K562 (cell line): ENCODE data around the gene PEDS1. TPM values are rescaled to one million over a fixed set of nuclear protein-coding genes. Genes with fewer than 3 reads are reported as not detected.
A peak's percentile ranks its signal among the peaks of the same experiment; 100 is the strongest.

ENCODE experiments used
- ATAC-seq: fragments of 200-7000 bp; cut with Tn5 transposase; 3 replicates; pipeline ENCODE4 v1.9.1; 2020; ENCODE audit warnings: moderate library complexity
- BruUV-seq: library from RNA; stranded (reverse); fragments of 400-500 nt; replicated peaks from 2 replicates; lab custom pipeline; 2021; lab: Mats Ljungman, UMichigan
- CTCF ChIA-PET: fragments of 300-600 bp; formaldehyde crosslinking; extraction: SDS; loops from one replicate; lab custom pipeline; 2021; ENCODE audit warnings: low intra/inter-chr PET ratio; lab: Yijun Ruan, JAX
- POLR2A ChIA-PET: fragments of 300-600, 350-650 bp; sonication (Branson Sonifier 250); formaldehyde crosslinking; extraction: SDS; loops from one replicate; lab custom pipeline; 2021; ENCODE audit warnings: antibody characterized with exemption, inconsistent platforms; lab: Yijun Ruan, JAX
- DNase-seq, 4 experiments: peaks; one replicate each; pipeline versions ENCODE4 v3.0.0 to v3.0.0-alpha.2; 2011 to 2018; ENCODE audit warnings: low spot score in 3 of 4, mixed read lengths in 3 of 4; ENCODE audit errors: extremely low read depth in 1 of 4
- FAIRE-seq: peaks from 2 replicates; lab custom pipeline; 2011; peaks lifted over from hg19 to GRCh38; lab: Jason Lieb, UNC
- H2AFZ ChIP-seq: 2 replicates; pipeline ENCODE4 v1.6.0; 2011; ENCODE audit warnings: low read depth, low read length, control low read depth, inconsistent platforms
- H3K27ac ChIP-seq: fragments of 200-600 bp; 3 replicates; pipeline ENCODE4 v1.8.0; 2011; ENCODE audit warnings: low read depth, mild to moderate bottlenecking, control low read depth, inconsistent platforms, low read length, moderate library complexity, mixed read lengths; ENCODE audit errors: extremely low read depth
- H3K27me3 ChIP-seq, 2 experiments: fragments of 300-600 bp in 1 of 2; 2 replicates in 1 of 2; 3 replicates in 1 of 2; pipeline versions ENCODE4 v1.6.0 to v1.8.0; 2011; ENCODE audit warnings: inconsistent platforms in 2 of 2, low read length in 2 of 2, mild to moderate bottlenecking in 1 of 2, mixed read lengths in 1 of 2, moderate library complexity in 1 of 2; ENCODE audit not compliant: control insufficient read depth in 2 of 2, insufficient read depth in 2 of 2
- H3K36me3 ChIP-seq: fragments of 300-600 bp; 3 replicates; pipeline ENCODE4 v1.8.0; 2011; ENCODE audit warnings: mild to moderate bottlenecking, low read length, inconsistent platforms; ENCODE audit not compliant: control insufficient read depth, insufficient read depth
- H3K4me1 ChIP-seq, 2 experiments: fragments of 200-600 bp in 1 of 2; replicated peaks in 1 of 2; 2 replicates in 1 of 2; 3 replicates in 1 of 2; pipeline versions ENCODE4 v1.5.1 to v1.8.0; 2011; ENCODE audit warnings: inconsistent platforms in 2 of 2, low read length in 2 of 2, mild to moderate bottlenecking in 1 of 2, mixed read lengths in 1 of 2, moderate library complexity in 1 of 2; ENCODE audit not compliant: control insufficient read depth in 2 of 2, insufficient read depth in 2 of 2
- H3K4me2 ChIP-seq: 2 replicates; pipeline ENCODE4 v1.6.1; 2011; ENCODE audit warnings: low read length, control low read depth, inconsistent platforms, mixed read lengths; ENCODE audit not compliant: insufficient read depth
- H3K4me3 ChIP-seq: fragments of 200-600 bp; sonication (generic), shearing (Covaris generic); 2 replicates; pipeline ENCODE4 v1.5.1; 2016; ENCODE audit warnings: control low read depth, inconsistent platforms
- H3K79me2 ChIP-seq: fragments of 200-600 bp; 3 replicates; pipeline ENCODE4 v1.8.0; 2011; ENCODE audit warnings: low read length, inconsistent platforms; ENCODE audit not compliant: control insufficient read depth, insufficient read depth
- H3K9ac ChIP-seq, 2 experiments: 2 replicates each; pipeline versions ENCODE4 v1.6.0 to v1.6.1; 2011; ENCODE audit warnings: low read depth in 2 of 2, low read length in 2 of 2, control low read depth in 1 of 2, inconsistent platforms in 1 of 2, mild to moderate bottlenecking in 1 of 2, mixed read lengths in 1 of 2; ENCODE audit not compliant: insufficient read depth in 1 of 2
- H3K9me1 ChIP-seq: one replicate; pipeline ENCODE4 v1.6.0; 2011; ENCODE audit warnings: inconsistent platforms, mild to moderate bottlenecking, low read length, moderate library complexity; ENCODE audit not compliant: control insufficient read depth, insufficient read depth
- H3K9me3 ChIP-seq: replicated peaks from 2 replicates; pipeline ENCODE4 v1.5.1; 2011; ENCODE audit warnings: low read depth, low read length, inconsistent platforms; ENCODE audit not compliant: control insufficient read depth, insufficient read depth
- H4K20me1 ChIP-seq: replicated peaks from 2 replicates; pipeline ENCODE4 v1.6.1; 2011; ENCODE audit warnings: low read length, inconsistent platforms, mixed read lengths; ENCODE audit not compliant: control insufficient read depth, insufficient read depth
- BCOR ChIP-seq: fragments of 450-650 bp; IDR thresholded peaks from 2 replicates; pipeline ENCODE4 v1.6.1; 2016
- CBX1 ChIP-seq: sonication (generic); IDR thresholded peaks from 2 replicates; pipeline ENCODE4 v1.6.1; 2016; ENCODE audit warnings: antibody characterized with exemption, low read depth, mild to moderate bottlenecking
- CBX3 ChIP-seq, 2 experiments: IDR thresholded peaks; 1 replicate in 1 of 2; 2 replicates in 1 of 2; pipeline ENCODE4 v1.6.1; 2012; ENCODE audit warnings: inconsistent platforms in 2 of 2, low read length in 2 of 2, borderline replicate concordance in 1 of 2, control low read depth in 1 of 2
- CBX5 ChIP-seq: IDR thresholded peaks from 2 replicates; pipeline ENCODE4 v1.6.1; 2014; ENCODE audit warnings: low read depth, borderline replicate concordance
- EWSR1 ChIP-seq: fragments of 450-650 bp; IDR thresholded peaks from 2 replicates; pipeline ENCODE4 v1.6.1; 2018; ENCODE audit warnings: borderline replicate concordance, mild to moderate bottlenecking, low read depth, moderate library complexity; ENCODE audit not compliant: partially characterized antibody
- HDAC2 ChIP-seq: fragments of 450-650 bp; IDR thresholded peaks from 2 replicates; pipeline ENCODE4 v1.6.1; 2016; ENCODE audit warnings: mild to moderate bottlenecking
- HLTF ChIP-seq: fragments of 450-650 bp; IDR thresholded peaks from 2 replicates; pipeline ENCODE4 v1.6.1; 2016
- HNRNPK ChIP-seq: fragments of 200-400 bp; formaldehyde crosslinking; IDR thresholded peaks from one replicate; pipeline ENCODE4 v1.6.1; 2018; ENCODE audit warnings: mild to moderate bottlenecking, low read depth, low read length; ENCODE audit not compliant: poor library complexity, severe bottlenecking
- KDM1A ChIP-seq, 2 experiments: fragments of 450-650 bp; IDR thresholded peaks; 2 replicates each; pipeline ENCODE4 v1.6.1; 2016; ENCODE audit warnings: mild to moderate bottlenecking in 2 of 2
- RBM25 ChIP-seq: fragments of 200-400 bp; formaldehyde crosslinking; IDR thresholded peaks from 2 replicates; pipeline ENCODE4 v1.6.1; 2018; ENCODE audit warnings: low read length, low read depth, moderate library complexity; ENCODE audit not compliant: severe bottlenecking
- RCOR1 ChIP-seq, 2 experiments: IDR thresholded peaks; 2 replicates each; pipeline ENCODE4 v1.6.1; 2012; ENCODE audit warnings: low read depth in 2 of 2, low read length in 2 of 2, borderline replicate concordance in 1 of 2, improper control_type of control experiment in 1 of 2
- SMARCA5 ChIP-seq: fragments of 450-650 bp; IDR thresholded peaks from 2 replicates; pipeline ENCODE4 v1.6.1; 2016
- TRIM24 ChIP-seq, 2 experiments: fragments of 450-650 bp; IDR thresholded peaks; 2 replicates each; pipeline ENCODE4 v1.6.1; 2016
- TRIM28 ChIP-seq: fragments of 450-650 bp; IDR thresholded peaks from 2 replicates; pipeline ENCODE4 v1.6.1; 2017
- ZNF12 ChIP-seq: sonication (generic); formaldehyde crosslinking; IDR thresholded peaks from 2 replicates; pipeline ENCODE4 v1.4.0; 2020; ENCODE audit warnings: mild to moderate bottlenecking, missing genetic modification reagents
- WGBS: fragments of 100-300 bp; shearing (Covaris generic); methylation state at CpG from one replicate; pipeline ENCODE4 v1.1.6; 2016; ENCODE audit warnings: low coverage, mixed read lengths; ENCODE audit not compliant: insufficient coverage; ENCODE audit errors: missing lambda C conversion rate; 5-methylcytosine and 5-hydroxymethylcytosine counted together
- in situ Hi-C: fragments of 300-500 bp; cut with MboI; formaldehyde crosslinking; loops from 4 replicates; pipeline ENCODE4 v1.15.0; 2018; ENCODE audit warnings: inconsistent platforms, mixed read lengths
- intact Hi-C: fragments of 100-400 bp; cut with micrococcal nuclease; formaldehyde crosslinking; loops from 2 replicates; pipeline ENCODE4 v1.14.2; 2022
- polyA plus RNA-seq, 8 experiments: library from polyadenylated mRNA; depleted of rRNA in 4 of 8; stranded (reverse) in 5 of 8; unstranded in 3 of 8; fragments of >200 nt; fragmentation: Nextera tagmentation in 2 of 8; fragmentation: Illumina TruSeq in 1 of 8; extraction: Ambion mirVana in 2 of 8; extraction: Trizol in 1 of 8; gene quantifications; 2 replicates each; pipeline versions ENCODE4 v1.2.1 to v1.2.3, GENCODE V29; 2011 to 2014; ENCODE audit warnings: inconsistent platforms in 1 of 8, missing spikeins in 1 of 8
- total RNA-seq, 7 experiments: library from RNA; depleted of rRNA in 6 of 7; stranded (reverse); fragments of >200 nt in 6 of 7; fragmentation: Illumina TruSeq in 2 of 7; extraction: Trizol in 2 of 7; gene quantifications; 2 replicates each; pipeline versions ENCODE4 v1.2.1 to v1.2.3, GENCODE V29; 2011 to 2021; ENCODE audit warnings: low replicate concordance in 1 of 7
- TF ChIP-seq, protein P1 (sequence below): sonication (generic); formaldehyde crosslinking; IDR thresholded peaks from 2 replicates; pipeline ENCODE4 v1.8.0; 2022; ENCODE audit warnings: mild to moderate bottlenecking, missing genetic modification reagents

PEDS1 gene
- total and polyA plus RNA-seq, 9 of the 15 experiments (the other 6 are each of a cell fraction or from before 2014, with no cell fraction given): 2.9 to 38.5 (median 24.2) TPM

DNA sequence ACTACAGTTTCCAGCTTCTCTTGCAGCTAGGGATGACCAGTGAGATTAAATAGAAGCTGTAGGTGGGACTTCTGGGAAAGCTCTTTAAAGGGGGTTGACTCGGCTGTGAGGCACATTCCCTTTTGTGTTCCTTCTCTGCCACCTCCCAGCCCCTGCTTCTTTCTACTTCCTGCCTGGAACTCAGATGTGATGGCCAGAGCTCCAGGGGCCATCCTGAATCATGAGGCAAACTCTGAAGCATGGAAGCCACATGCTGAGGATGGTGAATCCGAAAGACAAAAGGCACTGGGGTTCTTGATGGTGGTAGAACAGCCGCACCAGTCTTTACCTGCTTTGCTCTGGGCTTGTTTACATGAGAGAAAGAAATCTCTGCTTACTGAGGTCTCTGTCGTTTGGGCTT lies 46.2 kb upstream of the PEDS1 start:
- Histone ChIP-seq H3K4me2 (no peak overlapping the region), H3K27me3 (0 out of 5 replicates have a peak, but pooled peaks cover 0 to 4% of the 10 kb centered on the region in 2 experiments), H3K9ac (no peak overlapping the region), H2AFZ (no peak overlapping the region), H3K4me3 (no peak overlapping the region), H3K4me1 (peaks cover 26 to 41% of the 10 kb centered on the region in 2 experiments), H3K79me2 (peaks cover 5% of the 10 kb centered on the region; the same call in 2 of the 3 replicates), H3K9me1 (peaks cover 5% of the 10 kb centered on the region), H4K20me1 (peaks cover under 1% of the 10 kb centered on the region; the same call in 1 of the 2 replicates), H3K36me3 (peaks cover 3% of the 10 kb centered on the region; the same call in 1 of the 3 replicates), H3K9me3 (no peaks in the 10 kb centered on the region; the same call in 1 of the 2 replicates), H3K27ac (no peak overlapping the region)
- CTCF ChIA-PET: no interaction called here
- no peak for FAIRE-seq
- no peak for ATAC-seq
- POLR2A ChIA-PET: interaction anchor here (0.5 to 1.7 kb wide), 7 partner anchors 8 to 331 kb away, joined by 3 to 6 read pairs (median 3); no protein-coding TSS in a partner anchor
- 28% methylated on average over 4 of the region's 4 CpGs for whole genome bisulfite sequencing
- DNase-seq: no peak
- TF ChIP-seq HNRNPK (no peak), KDM1A (IDR thresholded peaks at IDR 0.05) (peak; percentile 15 to 45; a peak in 2 of 4 replicates), CBX3 (IDR thresholded peaks at IDR 0.05; ENCODE audit: borderline replicate concordance in 1 of 2, low read length in 2 of 2) (peak in 1 of 2 experiments; percentile 48; a peak in 1 of 3 replicates), CBX5 (0 out of 2 replicates have a peak, but pooled peaks have one; percentile 35), ZNF12 (no peak), TRIM24 (IDR thresholded peaks at IDR 0.05) (peak; percentile 8 to 47; a peak in 1 of 4 replicates), RCOR1 (IDR thresholded peaks at IDR 0.05; ENCODE audit: borderline replicate concordance in 1 of 2, low read depth in 2 of 2, low read length in 2 of 2) (0 out of 4 replicates have a peak, but pooled peaks of 1 of the 2 experiments have one; percentile 23), EWSR1 (no peak), TRIM28 (peak; percentile 71; the same call in 1 of the 2 replicates), HLTF (peak; percentile 91), HDAC2 (peak; percentile 69; the same call in 1 of the 2 replicates), RBM25 (peak; percentile 98), SMARCA5 (peak; percentile 91), BCOR (peak; percentile 84; the same call in 1 of the 2 replicates), CBX1 (peak; percentile 53; the same call in 1 of the 2 replicates)
- TF ChIP-seq, protein P1, sequence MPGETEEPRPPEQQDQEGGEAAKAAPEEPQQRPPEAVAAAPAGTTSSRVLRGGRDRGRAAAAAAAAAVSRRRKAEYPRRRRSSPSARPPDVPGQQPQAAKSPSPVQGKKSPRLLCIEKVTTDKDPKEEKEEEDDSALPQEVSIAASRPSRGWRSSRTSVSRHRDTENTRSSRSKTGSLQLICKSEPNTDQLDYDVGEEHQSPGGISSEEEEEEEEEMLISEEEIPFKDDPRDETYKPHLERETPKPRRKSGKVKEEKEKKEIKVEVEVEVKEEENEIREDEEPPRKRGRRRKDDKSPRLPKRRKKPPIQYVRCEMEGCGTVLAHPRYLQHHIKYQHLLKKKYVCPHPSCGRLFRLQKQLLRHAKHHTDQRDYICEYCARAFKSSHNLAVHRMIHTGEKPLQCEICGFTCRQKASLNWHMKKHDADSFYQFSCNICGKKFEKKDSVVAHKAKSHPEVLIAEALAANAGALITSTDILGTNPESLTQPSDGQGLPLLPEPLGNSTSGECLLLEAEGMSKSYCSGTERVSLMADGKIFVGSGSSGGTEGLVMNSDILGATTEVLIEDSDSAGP: no peak
- intact Hi-C loops (no loop called here), in situ Hi-C loops (no loop called here)
- no TSS peak for BruUV-seq
